ENCODE data around the gene TCIRG1. TPM values are rescaled to one million over a fixed set of nuclear protein-coding genes. Genes with fewer than 3 reads are reported as not detected.

Gene TCIRG1
- total RNA-seq, 1 experiment from 2014 or later = 203 TPM

- H3K36me3 ChIP-seq (ENCODE audit: low read depth, low read length) = peaks cover 82% of the 10 kb centered on the region
- H3K9me3 ChIP-seq (ENCODE audit: low read length) = no peaks in the 10 kb centered on the region
- no peaks in the 10 kb centered on the region for H3K27me3 ChIP-seq (ENCODE audit: low read length)
- BruUV-seq (replicated peaks) = no TSS peak
- no peaks in the 10 kb centered on the region for H3K79me2 ChIP-seq (ENCODE audit: low read length)
- no peak overlapping the region for H3K4me2 ChIP-seq (ENCODE audit: low read length)
- no peak for DNase-seq
- CTCF ChIA-PET = no interaction called here
- H3F3A ChIP-seq (ENCODE audit: low read length, unreplicated experiment) = no peaks in the 10 kb centered on the region
- H3K4me3 ChIP-seq (ENCODE audit: low read length) = no peak overlapping the region
- no peak overlapping the region for H2AFZ ChIP-seq (ENCODE audit: low read length)
- H3K4me1 ChIP-seq (ENCODE audit: insufficient read depth, low read length) = no peaks in the 10 kb centered on the region
- ATAC-seq = no peak
- POLR2A ChIA-PET (ENCODE audit: unreplicated experiment) = no interaction called here
- no peaks in the 10 kb centered on the region for H3K9me2 ChIP-seq (replicated peaks; ENCODE audit: low read length)
- intact Hi-C loops (cut with micrococcal nuclease) = no loop called here
- no peak overlapping the region for H3K9ac ChIP-seq (ENCODE audit: low read length)
- TF ChIP-seq EZH2phosphoT487 (IDR thresholded peaks at IDR 0.05; ENCODE audit: borderline replicate concordance, low read length) (no peak), EZH2 (IDR thresholded peaks at IDR 0.05; ENCODE audit: low read length, unreplicated experiment) (no peak)
- TF ChIP-seq, protein P1, sequence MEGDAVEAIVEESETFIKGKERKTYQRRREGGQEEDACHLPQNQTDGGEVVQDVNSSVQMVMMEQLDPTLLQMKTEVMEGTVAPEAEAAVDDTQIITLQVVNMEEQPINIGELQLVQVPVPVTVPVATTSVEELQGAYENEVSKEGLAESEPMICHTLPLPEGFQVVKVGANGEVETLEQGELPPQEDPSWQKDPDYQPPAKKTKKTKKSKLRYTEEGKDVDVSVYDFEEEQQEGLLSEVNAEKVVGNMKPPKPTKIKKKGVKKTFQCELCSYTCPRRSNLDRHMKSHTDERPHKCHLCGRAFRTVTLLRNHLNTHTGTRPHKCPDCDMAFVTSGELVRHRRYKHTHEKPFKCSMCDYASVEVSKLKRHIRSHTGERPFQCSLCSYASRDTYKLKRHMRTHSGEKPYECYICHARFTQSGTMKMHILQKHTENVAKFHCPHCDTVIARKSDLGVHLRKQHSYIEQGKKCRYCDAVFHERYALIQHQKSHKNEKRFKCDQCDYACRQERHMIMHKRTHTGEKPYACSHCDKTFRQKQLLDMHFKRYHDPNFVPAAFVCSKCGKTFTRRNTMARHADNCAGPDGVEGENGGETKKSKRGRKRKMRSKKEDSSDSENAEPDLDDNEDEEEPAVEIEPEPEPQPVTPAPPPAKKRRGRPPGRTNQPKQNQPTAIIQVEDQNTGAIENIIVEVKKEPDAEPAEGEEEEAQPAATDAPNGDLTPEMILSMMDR (conservative IDR thresholded peaks at IDR 0.05; ENCODE audit: low read depth, low read length) = no peak
- 0 out of 2 replicates have a peak, but pooled peaks cover 4% of the 10 kb centered on the region for H4K20me1 ChIP-seq (ENCODE audit: low read length)
- H3K27ac ChIP-seq (ENCODE audit: low read length) = no peak overlapping the region
Observed at GRCh38 chr11:68064926-68065325, 26.1 kb downstream of the TCIRG1 start.

- no peaks in the 10 kb centered on the region for H3K4me1 ChIP-seq (ENCODE audit: insufficient read depth, low read length)
- H3K9me2 ChIP-seq (replicated peaks; ENCODE audit: low read length) = no peaks in the 10 kb centered on the region
- H3F3A ChIP-seq (ENCODE audit: low read length, unreplicated experiment) = no peaks in the 10 kb centered on the region
- ChIA-PET POLR2A (ENCODE audit: unreplicated experiment) (no interaction called here), CTCF (no interaction called here)
- H3K9ac ChIP-seq (ENCODE audit: low read length) = no peak overlapping the region
- H3K4me2 ChIP-seq (ENCODE audit: low read length) = no peak overlapping the region
- intact Hi-C loops (cut with micrococcal nuclease) = no loop called here
- DNase-seq = no peak
- H3K79me2 ChIP-seq (ENCODE audit: low read length) = no peaks in the 10 kb centered on the region
- H3K27me3 ChIP-seq (ENCODE audit: low read length) = no peaks in the 10 kb centered on the region
- H3K4me3 ChIP-seq (ENCODE audit: low read length) = no peak overlapping the region
- no TSS peak for BruUV-seq (replicated peaks)
- no peak for TF ChIP-seq EZH2 (IDR thresholded peaks at IDR 0.05; ENCODE audit: low read length, unreplicated experiment)
- no peak overlapping the region for H2AFZ ChIP-seq (ENCODE audit: low read length)
- H3K27ac ChIP-seq (ENCODE audit: low read length) = no peak overlapping the region
- no peaks in the 10 kb centered on the region for H3K9me3 ChIP-seq (ENCODE audit: low read length)
- ATAC-seq = no peak
- peaks cover 86% of the 10 kb centered on the region for H3K36me3 ChIP-seq (ENCODE audit: low read depth, low read length)
- H4K20me1 ChIP-seq (ENCODE audit: low read length) = 0 out of 2 replicates have a peak, but pooled peaks cover 4% of the 10 kb centered on the region
Observed at GRCh38 chr11:68065841-68066240, 27.0 kb downstream of the TCIRG1 start.

DNA sequence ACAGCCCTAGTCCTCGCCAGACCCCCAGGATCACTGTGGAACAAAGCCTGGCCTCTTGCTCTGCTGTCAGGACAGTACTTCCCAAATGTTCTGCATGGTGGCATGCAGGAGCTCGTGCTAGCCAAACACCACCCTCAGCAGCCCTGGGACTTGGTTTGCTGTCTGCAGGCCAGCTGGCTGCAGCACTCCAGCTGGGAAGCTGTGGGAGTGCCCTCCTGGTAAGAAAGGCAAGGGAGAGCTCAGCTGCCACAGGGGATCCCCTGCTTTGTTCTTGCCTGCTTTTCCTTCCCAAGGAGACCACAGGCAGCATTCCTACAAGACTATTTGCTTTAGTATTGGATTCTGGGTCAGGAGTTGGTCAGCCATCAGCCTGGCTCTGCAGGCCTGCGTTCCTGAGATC is 27.9 kb downstream of the TCIRG1 start:
- no peak overlapping the region for H2AFZ ChIP-seq (ENCODE audit: low read length)
- H3K36me3 ChIP-seq (ENCODE audit: low read depth, low read length) = peaks cover 82% of the 10 kb centered on the region
- no peak overlapping the region for H3K4me3 ChIP-seq (ENCODE audit: low read length)
- no peak overlapping the region for H3K4me2 ChIP-seq (ENCODE audit: low read length)
- no peak overlapping the region for H3K27ac ChIP-seq (ENCODE audit: low read length)
- no peaks in the 10 kb centered on the region for H3K4me1 ChIP-seq (ENCODE audit: insufficient read depth, low read length)
- TF ChIP-seq, protein P1 (conservative IDR thresholded peaks at IDR 0.05; ENCODE audit: low read depth, low read length) = no peak
- no peak for TF ChIP-seq EZH2phosphoT487 (IDR thresholded peaks at IDR 0.05; ENCODE audit: borderline replicate concordance, low read length)
- TF ChIP-seq EZH2 (IDR thresholded peaks at IDR 0.05; ENCODE audit: low read length, unreplicated experiment) = no peak
- H3F3A ChIP-seq (ENCODE audit: low read length, unreplicated experiment) = no peaks in the 10 kb centered on the region
- DNase-seq = no peak
- H3K9me3 ChIP-seq (ENCODE audit: low read length) = no peaks in the 10 kb centered on the region
- 0 out of 2 replicates have a peak, but pooled peaks cover 4% of the 10 kb centered on the region for H4K20me1 ChIP-seq (ENCODE audit: low read length)
- H3K9me2 ChIP-seq (replicated peaks; ENCODE audit: low read length) = no peaks in the 10 kb centered on the region
- no peak overlapping the region for H3K9ac ChIP-seq (ENCODE audit: low read length)
- ChIA-PET POLR2A (ENCODE audit: unreplicated experiment) (interaction anchor here (0.6 kb wide), 1 partner anchor 1839 kb away, joined by 3 read pairs; no protein-coding TSS in a partner anchor), CTCF (no interaction called here)
- no TSS peak for BruUV-seq (replicated peaks)
- intact Hi-C loops (cut with micrococcal nuclease) = no loop called here
- no peaks in the 10 kb centered on the region for H3K27me3 ChIP-seq (ENCODE audit: low read length)
- ATAC-seq = no peak
- no peaks in the 10 kb centered on the region for H3K79me2 ChIP-seq (ENCODE audit: low read length)

All from PC-3 (cell line).